Gastrocnemius medialis (tissue), 4 donors: ENCODE data around the gene PCSK5.

Experiments
- POLR2A ChIP-seq, 2 donors: fragments of 450-650 bp; IDR thresholded peaks; one replicate each; pipeline ENCODE4 v1.6.1; 2017; ENCODE audit warnings: antibody characterized with exemption in 2 of 2, mild to moderate bottlenecking in 2 of 2, moderate library complexity in 2 of 2
- TF ChIP-seq, protein P1 (sequence below), 5 experiments: fragments of 450-650 bp in 3 of 5; fragments of 200-600 bp in 2 of 5; sonication (generic) in 2 of 5; IDR thresholded peaks in 4 of 5; conservative IDR thresholded peaks in 1 of 5; 1 replicate in 4 of 5; 2 replicates in 1 of 5; pipeline ENCODE4 v1.5.1; 2016 to 2019; ENCODE audit warnings: antibody characterized with exemption in 5 of 5, mild to moderate bottlenecking in 3 of 5, moderate library complexity in 3 of 5

DNA sequence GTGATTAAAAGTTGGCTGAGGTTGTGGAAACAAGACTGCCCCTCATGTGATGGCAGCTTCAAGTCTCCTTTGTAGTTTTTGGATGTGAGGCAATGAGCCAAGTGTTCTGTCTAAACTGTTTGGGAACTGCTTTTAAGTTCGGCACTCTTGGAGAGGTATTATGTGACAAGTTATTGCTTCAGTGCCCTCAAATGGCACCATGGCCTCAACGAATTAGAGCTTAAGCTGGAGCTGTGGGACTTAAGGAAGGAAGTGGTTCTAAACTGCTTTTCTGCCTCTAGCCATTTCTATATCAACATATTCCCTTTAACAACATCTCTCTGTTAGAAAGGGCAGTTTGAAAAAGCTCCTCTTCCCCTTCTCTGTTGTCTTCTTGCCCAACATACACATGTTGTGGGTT, 276.1 kb downstream of the PCSK5 start:
- TF ChIP-seq, protein P1, sequence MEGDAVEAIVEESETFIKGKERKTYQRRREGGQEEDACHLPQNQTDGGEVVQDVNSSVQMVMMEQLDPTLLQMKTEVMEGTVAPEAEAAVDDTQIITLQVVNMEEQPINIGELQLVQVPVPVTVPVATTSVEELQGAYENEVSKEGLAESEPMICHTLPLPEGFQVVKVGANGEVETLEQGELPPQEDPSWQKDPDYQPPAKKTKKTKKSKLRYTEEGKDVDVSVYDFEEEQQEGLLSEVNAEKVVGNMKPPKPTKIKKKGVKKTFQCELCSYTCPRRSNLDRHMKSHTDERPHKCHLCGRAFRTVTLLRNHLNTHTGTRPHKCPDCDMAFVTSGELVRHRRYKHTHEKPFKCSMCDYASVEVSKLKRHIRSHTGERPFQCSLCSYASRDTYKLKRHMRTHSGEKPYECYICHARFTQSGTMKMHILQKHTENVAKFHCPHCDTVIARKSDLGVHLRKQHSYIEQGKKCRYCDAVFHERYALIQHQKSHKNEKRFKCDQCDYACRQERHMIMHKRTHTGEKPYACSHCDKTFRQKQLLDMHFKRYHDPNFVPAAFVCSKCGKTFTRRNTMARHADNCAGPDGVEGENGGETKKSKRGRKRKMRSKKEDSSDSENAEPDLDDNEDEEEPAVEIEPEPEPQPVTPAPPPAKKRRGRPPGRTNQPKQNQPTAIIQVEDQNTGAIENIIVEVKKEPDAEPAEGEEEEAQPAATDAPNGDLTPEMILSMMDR (IDR thresholded peaks at IDR 0.05 in 4 of 5, conservative IDR thresholded peaks at IDR 0.05 in 1 of 5) = no peak
- TF ChIP-seq POLR2A (IDR thresholded peaks at IDR 0.05) = no peak
